Measurements from ENCODE around the gene CCDC177. TPM values are rescaled to one million over a fixed set of nuclear protein-coding genes. Genes with fewer than 3 reads are reported as not detected.

Gene CCDC177
- total RNA-seq, 2 experiments from 2014 or later, result not detected

DNA sequence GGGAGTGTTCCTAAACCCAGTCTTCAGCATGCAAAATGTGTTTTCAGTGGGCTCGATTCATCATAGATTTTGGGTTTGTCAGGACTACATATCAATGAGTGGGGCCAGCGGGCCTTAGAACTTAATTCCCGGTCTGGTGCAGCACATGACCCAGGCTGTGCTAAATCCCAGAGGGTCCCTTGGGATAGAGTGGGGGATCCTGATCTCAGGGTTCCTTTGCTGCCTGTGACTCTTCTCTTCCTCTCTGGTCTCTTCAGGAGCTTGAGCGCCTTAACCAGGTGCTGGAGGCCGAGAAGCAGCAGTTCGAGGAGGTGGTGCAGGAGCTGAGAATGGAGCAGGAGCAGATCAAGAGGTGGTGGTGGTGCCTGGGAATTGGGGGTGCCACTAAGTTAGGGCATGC is 52.6 kb downstream of the CCDC177 start:
- Mint-ChIP-seq H3K27ac (no peak overlapping the region), H3K36me3 (no peaks in the 10 kb centered on the region), H3K4me1 (ENCODE audit: low read depth) (no peaks in the 10 kb centered on the region), H3K27me3 (peaks cover 3% of the 10 kb centered on the region), H3K4me3 (no peak overlapping the region), H3K9me3 (no peaks in the 10 kb centered on the region)
- DNase-seq, result no peak
- ChIA-PET POLR2A (no interaction called here), CTCF (no interaction called here)
- intact Hi-C loops (cut with micrococcal nuclease), result no loop called here

Other genes starting within 250 kb of the CCDC177 start
- 100 to 1,000 TPM; 327 to 330 TPM for gene ERH, start 176.6 kb downstream of the CCDC177 start, total RNA-seq
- 10 to 100 TPM; 39.3 to 40.3 TPM for gene SLC39A9, start 176.2 kb downstream of the CCDC177 start, total RNA-seq
- under 1 TPM; 0.05 TPM for gene PLEKHD1, start 90.1 kb downstream of the CCDC177 start, total RNA-seq
- gene SUSD6, start 36.7 kb upstream of the CCDC177 start, total RNA-seq, result 10 to 100 TPM; 69.9 to 72.2 TPM
- gene SRSF5, start 192.3 kb upstream of the CCDC177 start, total RNA-seq, result 100 to 1,000 TPM; 289 to 303 TPM
- gene SLC10A1, start 222.4 kb upstream of the CCDC177 start, total RNA-seq, result not detected